Naive thymus-derived CD4-positive, alpha-beta T cell (primary cell): Measurements from ENCODE around the gene SLC12A8. TPM values are rescaled to one million over a fixed set of nuclear protein-coding genes. Genes with fewer than 3 reads are reported as not detected.

Experiments used
- ATAC-seq: fragments of 150-1000 bp; cut with Tn5 transposase; 2 replicates; pipeline ENCODE4 v1.10.0; 2021; ENCODE audit warnings: mild to moderate bottlenecking, moderate library complexity
- CTCF ChIA-PET: fragments of 350-600 bp; sonication (Branson Sonifier 250); formaldehyde crosslinking; loops from one replicate; lab custom pipeline; 2021; ENCODE audit warnings: antibody characterized with exemption; lab: Charles Lee
- POLR2A ChIA-PET: fragments of 350-600 bp; sonication (Branson Sonifier 250); formaldehyde crosslinking; loops from one replicate; lab custom pipeline; 2021; ENCODE audit warnings: antibody characterized with exemption, inconsistent platforms; lab: Charles Lee
- DNase-seq, 9 donors: peaks; one replicate each; pipeline versions ENCODE4 v3.0.0 to v3.0.0-alpha.2; 2020 to 2022; ENCODE audit warnings: mixed read lengths in 1 of 9
- H3K27ac ChIP-seq: one replicate; pipeline ENCODE4 v1.7.0; 2013; ENCODE audit warnings: mild to moderate bottlenecking, low read depth, low read length, moderate library complexity
- H3K27me3 ChIP-seq, 2 donors: one replicate each; pipeline ENCODE4 v1.7.0; 2013; ENCODE audit warnings: low read length in 2 of 2, mild to moderate bottlenecking in 2 of 2, moderate library complexity in 2 of 2; ENCODE audit not compliant: control insufficient read depth in 2 of 2, insufficient read depth in 2 of 2
- H3K36me3 ChIP-seq, 3 experiments: 1 replicate in 2 of 3; 2 replicates in 1 of 3; pipeline ENCODE4 v1.7.0; 2013; ENCODE audit warnings: low read length in 3 of 3, mild to moderate bottlenecking in 3 of 3, moderate library complexity in 1 of 3; ENCODE audit not compliant: insufficient read depth in 3 of 3, control insufficient read depth in 2 of 3
- H3K4me1 ChIP-seq, 2 donors: one replicate each; pipeline ENCODE4 v1.7.0; 2013; ENCODE audit warnings: low read length in 2 of 2, mild to moderate bottlenecking in 2 of 2, moderate library complexity in 1 of 2; ENCODE audit not compliant: control insufficient read depth in 2 of 2, insufficient read depth in 2 of 2
- H3K4me3 ChIP-seq: 2 replicates; pipeline ENCODE4 v1.7.0; 2013; ENCODE audit warnings: mild to moderate bottlenecking, low read length
- H3K9me3 ChIP-seq, 3 experiments: 1 replicate in 2 of 3; 2 replicates in 1 of 3; pipeline ENCODE4 v1.7.0; 2013; ENCODE audit warnings: low read length in 3 of 3; ENCODE audit not compliant: control insufficient read depth in 2 of 3
- H3K27ac Mint-ChIP-seq, 9 donors: one replicate each; pipeline ENCODE4 v1.8.0; 2020 to 2022; ENCODE audit warnings: mixed read lengths in 9 of 9, mild to moderate bottlenecking in 8 of 9, moderate library complexity in 5 of 9, inconsistent platforms in 2 of 9
- H3K27me3 Mint-ChIP-seq, 5 donors: one replicate each; pipeline ENCODE4 v1.8.0; 2021 to 2022; ENCODE audit warnings: mixed read lengths in 5 of 5, mild to moderate bottlenecking in 1 of 5
- H3K36me3 Mint-ChIP-seq, 5 donors: one replicate each; pipeline ENCODE4 v1.8.0; 2020 to 2022; ENCODE audit warnings: mixed read lengths in 5 of 5, mild to moderate bottlenecking in 3 of 5, inconsistent platforms in 1 of 5
- H3K4me1 Mint-ChIP-seq, 7 donors: one replicate each; pipeline ENCODE4 v1.8.0; 2020 to 2022; ENCODE audit warnings: mixed read lengths in 7 of 7, mild to moderate bottlenecking in 3 of 7, inconsistent platforms in 1 of 7
- H3K4me3 Mint-ChIP-seq, 10 donors: one replicate each; pipeline ENCODE4 v1.8.0; 2020 to 2022; ENCODE audit warnings: mild to moderate bottlenecking in 10 of 10, mixed read lengths in 10 of 10, moderate library complexity in 6 of 10, inconsistent platforms in 2 of 10
- H3K9me3 Mint-ChIP-seq, 11 donors: one replicate each; pipeline ENCODE4 v1.8.0; 2020 to 2022; ENCODE audit warnings: mixed read lengths in 11 of 11, mild to moderate bottlenecking in 4 of 11, inconsistent platforms in 1 of 11, moderate library complexity in 1 of 11
- intact Hi-C, 2 donors: fragments of 100-400 bp; cut with micrococcal nuclease; formaldehyde crosslinking; loops; one replicate each; pipeline ENCODE4 v1.15.1; 2023
- polyA plus RNA-seq, 2 donors: library from polyadenylated mRNA; unstranded; fragments of 300-500 nt; fragmentation: Illumina TruSeq; gene quantifications; one replicate each; pipeline ENCODE4 v1.2.3, GENCODE V29; 2021
- total RNA-seq, 6 experiments: library from RNA in 5 of 6; stranded (reverse) in 5 of 6; gene quantifications; 1 replicate in 5 of 6; 2 replicates in 1 of 6; pipeline ENCODE4 v1.2.3 and lab custom pipeline; 2021 to 2026

SLC12A8 gene
- total and polyA plus RNA-seq, 7 experiments from 2014 or later = 0.12 to 1.1 (median 0.66) TPM; not detected in 1

GRCh38 chr3:125221831-125222230 is 9.3 kb upstream of the SLC12A8 start:
- ChIA-PET CTCF (no interaction called here), POLR2A (no interaction called here)
- Mint-ChIP-seq H3K4me3 (no peak overlapping the region), H3K36me3 (no peaks in the 10 kb centered on the region), H3K27ac (peak overlapping the region in 2 of 9 donors; percentile 48 to 74), H3K9me3 (peaks cover 0 to 2% (median 0%) of the 10 kb centered on the region in 11 donors), H3K27me3 (no peaks in the 10 kb centered on the region), H3K4me1 (peaks cover 0 to 17% (median 8%) of the 10 kb centered on the region in 7 donors)
- ATAC-seq (no peak), DNase-seq (no peak)
- intact Hi-C loops = loop anchor here in 1 of 2 donors (10.0 kb wide), 1 partner anchor 363 kb away; no protein-coding TSS in a partner anchor
- no peaks in the 10 kb centered on the region for H3K27me3 ChIP-seq
- no peaks in the 10 kb centered on the region for H3K36me3 ChIP-seq
- H3K4me1 ChIP-seq = no peaks in the 10 kb centered on the region
- no peaks in the 10 kb centered on the region for H3K9me3 ChIP-seq
- H3K27ac ChIP-seq = no peak overlapping the region
- H3K4me3 ChIP-seq = no peak overlapping the region

GRCh38 chr3:125220727-125221429 is 8.3 kb upstream of the SLC12A8 start:
- peak; percentile 38 for ATAC-seq
- H3K27me3 ChIP-seq = no peaks in the 10 kb centered on the region
- peaks cover 0 to 2% (median 0%) of the 10 kb centered on the region in 11 donors for H3K9me3 Mint-ChIP-seq
- no peak for DNase-seq
- intact Hi-C loops = loop anchor here in 1 of 2 donors (10.0 kb wide), 1 partner anchor 364 kb away; no protein-coding TSS in a partner anchor
- H3K27me3 Mint-ChIP-seq = no peaks in the 10 kb centered on the region
- no peak overlapping the region for H3K27ac ChIP-seq
- no peaks in the 10 kb centered on the region for H3K36me3 ChIP-seq
- H3K4me1 ChIP-seq = no peaks in the 10 kb centered on the region
- no peak overlapping the region for H3K27ac Mint-ChIP-seq
- POLR2A ChIA-PET = no interaction called here
- no peaks in the 10 kb centered on the region for H3K9me3 ChIP-seq
- H3K4me1 Mint-ChIP-seq = peaks cover 0 to 17% (median 8%) of the 10 kb centered on the region in 7 donors
- CTCF ChIA-PET = no interaction called here
- no peak overlapping the region for H3K4me3 ChIP-seq
- H3K36me3 Mint-ChIP-seq = no peaks in the 10 kb centered on the region
- no peak overlapping the region for H3K4me3 Mint-ChIP-seq

- H3K9me3 Mint-ChIP-seq = peaks cover 0 to 2% (median 0%) of the 10 kb centered on the region in 11 donors
- no peak overlapping the region for H3K4me3 Mint-ChIP-seq
- no peaks in the 10 kb centered on the region for H3K27me3 Mint-ChIP-seq
- Histone ChIP-seq H3K9me3 (no peaks in the 10 kb centered on the region), H3K27me3 (no peaks in the 10 kb centered on the region), H3K4me3 (no peak overlapping the region), H3K4me1 (no peaks in the 10 kb centered on the region), H3K36me3 (no peaks in the 10 kb centered on the region), H3K27ac (no peak overlapping the region)
- ChIA-PET POLR2A (no interaction called here), CTCF (no interaction called here)
- intact Hi-C loops = loop anchor here in 1 of 2 donors (10.0 kb wide), 1 partner anchor 365 kb away; no protein-coding TSS in a partner anchor
- ATAC-seq (no peak), DNase-seq (no peak)
- H3K27ac Mint-ChIP-seq = peak overlapping the region in 1 of 9 donors; percentile 27
- H3K36me3 Mint-ChIP-seq = no peaks in the 10 kb centered on the region
- H3K4me1 Mint-ChIP-seq = peaks cover 0 to 17% (median 8%) of the 10 kb centered on the region in 7 donors
These were observed 7.6 kb upstream of the SLC12A8 start for GRCh38 chr3:125220183-125220582.

- peak overlapping the region in 1 of 9 donors; percentile 20 for H3K27ac Mint-ChIP-seq
- CTCF ChIA-PET = no interaction called here
- H3K27ac ChIP-seq = no peak overlapping the region
These were observed 6.7 kb upstream of the SLC12A8 start for GRCh38 chr3:125219261-125219701.

GRCh38 chr3:125214738-125215137 is 2.2 kb upstream of the SLC12A8 start:
- H3K27ac ChIP-seq = no peak overlapping the region
- ChIA-PET CTCF (interaction anchor here (0.6 kb wide), 1 partner anchor 220 kb away, joined by 3 read pairs; no protein-coding TSS in a partner anchor), POLR2A (interaction anchor here (0.7 kb wide), 1 partner anchor 402 kb away, joined by 3 read pairs; no protein-coding TSS in a partner anchor)
- peaks cover 0 to 8% of the 10 kb centered on the region in 2 donors for H3K27me3 ChIP-seq
- peaks cover 0 to 3% of the 10 kb centered on the region in 2 donors for H3K4me1 ChIP-seq
- peak overlapping the region in 1 of 9 donors; percentile 4 for H3K27ac Mint-ChIP-seq
- H3K4me3 Mint-ChIP-seq = peak overlapping the region in 2 of 10 donors; percentile 2 to 4
- H3K4me3 ChIP-seq = no peak overlapping the region
- no peaks in the 10 kb centered on the region for H3K9me3 ChIP-seq
- ATAC-seq = peak; percentile 70
- H3K36me3 Mint-ChIP-seq = peaks cover 0 to 12% (median 0%) of the 10 kb centered on the region in 5 donors
- H3K27me3 Mint-ChIP-seq = peaks cover 36 to 47% (median 42%) of the 10 kb centered on the region in 5 donors
- H3K4me1 Mint-ChIP-seq = peaks cover 11 to 25% (median 18%) of the 10 kb centered on the region in 7 donors
- intact Hi-C loops = loop anchor here in 1 of 2 donors (1.0 to 5.0 kb wide), 2 partner anchors 161 to 162 kb away; partner anchors contain the start of gene ZNF148
- H3K9me3 Mint-ChIP-seq = no peaks in the 10 kb centered on the region
- no peaks in the 10 kb centered on the region for H3K36me3 ChIP-seq
- peak in 1 of 9 donors; percentile 20 for DNase-seq

More at GRCh38 chr3:125219261-125219701, 6.7 kb upstream of the SLC12A8 start:
- Mint-ChIP-seq H3K9me3 (peaks cover 0 to 2% (median 0%) of the 10 kb centered on the region in 11 donors), H3K4me3 (no peak overlapping the region), H3K27me3 (peaks cover 1 to 9% (median 8%) of the 10 kb centered on the region in 5 donors), H3K4me1 (peaks cover 7 to 24% (median 15%) of the 10 kb centered on the region in 7 donors), H3K36me3 (peaks cover 0 to 4% (median 0%) of the 10 kb centered on the region in 5 donors)
- Histone ChIP-seq H3K36me3 (no peaks in the 10 kb centered on the region), H3K9me3 (no peaks in the 10 kb centered on the region), H3K27me3 (no peaks in the 10 kb centered on the region), H3K4me1 (no peaks in the 10 kb centered on the region), H3K4me3 (no peak overlapping the region)
- intact Hi-C loops = no loop called here
- POLR2A ChIA-PET = no interaction called here
- ATAC-seq (no peak), DNase-seq (no peak)

GRCh38 chr3:125213946-125214542 is 1.5 kb upstream of the SLC12A8 start:
- Mint-ChIP-seq H3K36me3 (peaks cover 0 to 12% (median 0%) of the 10 kb centered on the region in 5 donors), H3K4me1 (peaks cover 11 to 25% (median 18%) of the 10 kb centered on the region in 7 donors), H3K4me3 (peak overlapping the region in 3 of 10 donors; percentile 32 to 50 (median 48)), H3K27ac (no peak overlapping the region), H3K9me3 (no peaks in the 10 kb centered on the region), H3K27me3 (peaks cover 40 to 53% (median 48%) of the 10 kb centered on the region in 5 donors)
- POLR2A ChIA-PET = interaction anchor here (0.7 kb wide), 1 partner anchor 402 kb away, joined by 3 read pairs; no protein-coding TSS in a partner anchor
- no peak overlapping the region for H3K27ac ChIP-seq
- H3K4me3 ChIP-seq = no peak overlapping the region
- no peak for DNase-seq
- no peak for ATAC-seq
- intact Hi-C loops = loop anchor here in 1 of 2 donors (1.0 to 5.0 kb wide), 2 partner anchors 161 to 162 kb away; partner anchors contain the start of gene ZNF148
- H3K27me3 ChIP-seq = peaks cover 0 to 8% of the 10 kb centered on the region in 2 donors
- H3K36me3 ChIP-seq = no peaks in the 10 kb centered on the region
- peaks cover 0 to 3% of the 10 kb centered on the region in 2 donors for H3K4me1 ChIP-seq
- no peaks in the 10 kb centered on the region for H3K9me3 ChIP-seq
- CTCF ChIA-PET = no interaction called here
